Measurements from ENCODE around the gene KCNH3. TPM values are rescaled to one million over a fixed set of nuclear protein-coding genes. Genes with fewer than 3 reads are reported as not detected.
A peak's percentile ranks its signal among the peaks of the same experiment; 100 is the strongest.

The KCNH3 gene
- total RNA-seq, 4 donors from 2014 or later: 0.15 to 1.0 (median 0.43) TPM

DNA sequence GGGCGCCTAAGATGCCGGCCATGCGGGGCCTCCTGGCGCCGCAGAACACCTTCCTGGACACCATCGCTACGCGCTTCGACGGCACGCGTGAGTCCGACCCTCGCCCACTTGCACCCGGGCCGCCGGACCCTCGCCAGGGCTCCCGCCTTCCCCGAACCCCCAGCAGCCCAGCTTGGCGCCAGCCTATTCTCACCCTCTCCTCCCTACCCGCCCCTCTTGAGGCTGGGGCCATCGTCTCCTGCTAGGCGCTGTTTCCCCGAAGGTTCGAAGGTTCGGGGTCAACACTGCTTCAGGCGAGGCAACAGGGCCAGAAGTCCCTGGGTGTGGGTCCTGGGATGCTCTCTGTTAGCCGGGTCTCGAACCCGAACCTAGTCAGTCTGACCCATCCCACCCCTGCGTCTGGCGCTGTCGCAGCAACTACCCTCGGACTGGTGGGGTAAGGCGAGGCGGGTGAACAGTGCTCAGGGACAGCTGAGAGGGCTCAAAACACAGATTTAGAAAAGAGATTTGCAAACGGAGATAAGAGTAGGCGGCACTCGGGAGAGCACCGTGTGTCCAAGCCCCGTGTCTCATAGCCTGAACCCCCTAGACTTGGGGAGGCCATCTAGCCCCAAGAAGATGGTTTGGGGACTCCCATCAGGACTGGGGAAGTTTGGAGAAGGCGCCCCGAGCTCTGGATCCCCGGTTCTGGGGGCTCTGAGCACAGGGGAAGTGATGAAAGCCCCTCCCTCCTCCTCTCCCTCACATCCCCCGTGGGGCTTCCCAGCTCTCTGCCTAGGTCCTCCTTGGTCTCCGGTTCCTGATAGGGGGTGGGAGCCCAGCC is 787 bp downstream of the KCNH3 start:
- peaks cover 34% of the 10 kb centered on the region for H3K4me1 ChIP-seq
- 17% methylated on average over 25 of the region's 47 CpGs for WGBS
- no peak overlapping the region for H3K27ac ChIP-seq
- no peak for TF ChIP-seq EP300 (IDR thresholded peaks at IDR 0.05)
- no peak for TF ChIP-seq POLR2AphosphoS5 (IDR thresholded peaks at IDR 0.05)
- no peak for TF ChIP-seq POLR2A (IDR thresholded peaks at IDR 0.05)
- TF ChIP-seq, protein P1, sequence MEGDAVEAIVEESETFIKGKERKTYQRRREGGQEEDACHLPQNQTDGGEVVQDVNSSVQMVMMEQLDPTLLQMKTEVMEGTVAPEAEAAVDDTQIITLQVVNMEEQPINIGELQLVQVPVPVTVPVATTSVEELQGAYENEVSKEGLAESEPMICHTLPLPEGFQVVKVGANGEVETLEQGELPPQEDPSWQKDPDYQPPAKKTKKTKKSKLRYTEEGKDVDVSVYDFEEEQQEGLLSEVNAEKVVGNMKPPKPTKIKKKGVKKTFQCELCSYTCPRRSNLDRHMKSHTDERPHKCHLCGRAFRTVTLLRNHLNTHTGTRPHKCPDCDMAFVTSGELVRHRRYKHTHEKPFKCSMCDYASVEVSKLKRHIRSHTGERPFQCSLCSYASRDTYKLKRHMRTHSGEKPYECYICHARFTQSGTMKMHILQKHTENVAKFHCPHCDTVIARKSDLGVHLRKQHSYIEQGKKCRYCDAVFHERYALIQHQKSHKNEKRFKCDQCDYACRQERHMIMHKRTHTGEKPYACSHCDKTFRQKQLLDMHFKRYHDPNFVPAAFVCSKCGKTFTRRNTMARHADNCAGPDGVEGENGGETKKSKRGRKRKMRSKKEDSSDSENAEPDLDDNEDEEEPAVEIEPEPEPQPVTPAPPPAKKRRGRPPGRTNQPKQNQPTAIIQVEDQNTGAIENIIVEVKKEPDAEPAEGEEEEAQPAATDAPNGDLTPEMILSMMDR (IDR thresholded peaks at IDR 0.05): no peak
- H3K36me3 ChIP-seq: no peaks in the 10 kb centered on the region
- no peak for DNase-seq (ENCODE audit: low spot score in 2 of 2)
- H3K4me3 ChIP-seq: peak overlapping the region; percentile 60
- peaks cover 31% of the 10 kb centered on the region for H3K27me3 ChIP-seq
- no peaks in the 10 kb centered on the region for H3K9me3 ChIP-seq

DNA sequence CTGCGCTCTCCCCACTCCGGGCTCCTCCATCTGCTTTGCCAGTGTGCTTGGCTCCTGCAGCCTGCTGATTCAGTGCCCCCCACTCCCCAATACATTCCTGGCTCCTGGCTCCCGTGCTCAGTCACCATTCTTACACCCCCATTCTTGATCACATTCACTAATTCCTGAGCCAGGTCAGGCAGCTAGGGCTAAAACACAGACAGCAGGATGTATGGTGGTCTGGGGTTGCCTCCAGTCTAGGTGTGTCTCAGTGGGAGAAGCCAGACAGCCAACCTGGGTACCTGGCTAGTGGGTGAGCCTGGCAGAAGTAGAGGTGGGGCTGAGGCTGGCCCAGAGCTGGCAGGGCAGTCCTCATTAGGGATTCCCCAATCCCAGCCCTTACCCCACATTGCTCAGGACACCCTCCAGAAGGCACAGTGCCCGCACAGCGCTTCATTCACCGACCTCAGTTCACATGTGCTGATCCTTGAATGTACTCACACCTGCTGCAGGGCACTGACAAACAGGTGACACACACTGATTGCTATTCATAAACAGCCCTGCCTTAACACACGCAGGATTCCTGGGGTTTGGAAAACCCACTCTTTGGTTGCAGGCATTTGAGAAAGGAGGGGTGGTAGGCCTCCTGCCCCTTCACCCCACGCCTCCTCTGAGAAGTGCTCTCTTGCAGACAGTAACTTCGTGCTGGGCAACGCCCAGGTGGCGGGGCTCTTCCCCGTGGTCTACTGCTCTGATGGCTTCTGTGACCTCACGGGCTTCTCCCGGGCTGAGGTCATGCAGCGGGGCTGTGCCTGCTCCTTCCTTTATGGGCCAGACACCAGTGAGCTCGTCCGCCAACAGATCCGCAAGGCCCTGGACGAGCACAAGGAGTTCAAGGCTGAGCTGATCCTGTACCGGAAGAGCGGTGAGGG is 1.7 kb downstream of the KCNH3 start:
- Histone ChIP-seq H3K27me3 (peaks cover 31% of the 10 kb centered on the region), H3K4me1 (peaks cover 34% of the 10 kb centered on the region), H3K4me3 (no peak overlapping the region), H3K9me3 (no peaks in the 10 kb centered on the region), H3K36me3 (no peaks in the 10 kb centered on the region), H3K27ac (no peak overlapping the region)
- WGBS: 81% methylated on average over 9 of the region's 21 CpGs
- TF ChIP-seq POLR2AphosphoS5 (IDR thresholded peaks at IDR 0.05): no peak
- TF ChIP-seq EP300 (IDR thresholded peaks at IDR 0.05): no peak
- no peak for TF ChIP-seq POLR2A (IDR thresholded peaks at IDR 0.05)
- TF ChIP-seq, protein P1 (IDR thresholded peaks at IDR 0.05): no peak
- DNase-seq (ENCODE audit: low spot score in 2 of 2): no peak

DNA sequence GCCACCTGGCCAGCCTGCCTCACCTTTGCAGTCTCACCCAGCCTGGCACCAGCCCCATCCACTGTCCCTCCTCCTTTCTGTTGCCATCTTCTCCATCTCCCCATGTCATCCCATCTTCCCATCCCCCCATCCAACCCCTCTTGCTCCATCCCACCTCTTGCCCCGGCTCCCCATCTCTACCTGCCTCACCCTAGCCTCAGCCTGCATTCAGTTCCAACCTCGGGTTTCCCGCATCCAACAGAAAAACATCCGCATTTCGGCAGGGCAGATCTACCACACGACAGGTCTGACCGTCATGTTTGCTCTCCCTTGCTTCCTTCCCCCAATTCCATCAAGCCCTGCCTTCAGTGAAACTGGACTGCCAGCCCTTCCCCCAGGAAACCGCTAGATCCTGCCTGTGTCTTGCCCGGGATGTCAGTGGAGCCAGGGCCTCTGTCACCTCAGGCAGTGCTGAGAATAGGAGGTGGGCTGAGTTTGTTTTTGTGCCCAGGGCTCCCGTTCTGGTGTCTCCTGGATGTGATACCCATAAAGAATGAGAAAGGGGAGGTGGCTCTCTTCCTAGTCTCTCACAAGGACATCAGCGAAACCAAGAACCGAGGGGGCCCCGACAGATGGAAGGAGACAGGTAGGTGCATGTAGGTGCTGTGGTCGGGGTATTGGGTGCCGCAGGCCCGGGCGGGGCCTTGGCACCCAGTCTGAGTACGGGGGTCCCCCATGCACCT is 2.5 kb downstream of the KCNH3 start:
- TF ChIP-seq POLR2AphosphoS5 (IDR thresholded peaks at IDR 0.05) (no peak), POLR2A (IDR thresholded peaks at IDR 0.05) (no peak), EP300 (IDR thresholded peaks at IDR 0.05) (no peak)
- TF ChIP-seq, protein P1 (IDR thresholded peaks at IDR 0.05): no peak
- Histone ChIP-seq H3K27ac (no peak overlapping the region), H3K4me1 (peaks cover 32% of the 10 kb centered on the region), H3K27me3 (peaks cover 31% of the 10 kb centered on the region), H3K4me3 (no peak overlapping the region), H3K9me3 (no peaks in the 10 kb centered on the region), H3K36me3 (no peaks in the 10 kb centered on the region)
- no peak for DNase-seq (ENCODE audit: low spot score in 2 of 2)
- 76% methylated on average over 18 of the region's 18 CpGs for WGBS

DNA sequence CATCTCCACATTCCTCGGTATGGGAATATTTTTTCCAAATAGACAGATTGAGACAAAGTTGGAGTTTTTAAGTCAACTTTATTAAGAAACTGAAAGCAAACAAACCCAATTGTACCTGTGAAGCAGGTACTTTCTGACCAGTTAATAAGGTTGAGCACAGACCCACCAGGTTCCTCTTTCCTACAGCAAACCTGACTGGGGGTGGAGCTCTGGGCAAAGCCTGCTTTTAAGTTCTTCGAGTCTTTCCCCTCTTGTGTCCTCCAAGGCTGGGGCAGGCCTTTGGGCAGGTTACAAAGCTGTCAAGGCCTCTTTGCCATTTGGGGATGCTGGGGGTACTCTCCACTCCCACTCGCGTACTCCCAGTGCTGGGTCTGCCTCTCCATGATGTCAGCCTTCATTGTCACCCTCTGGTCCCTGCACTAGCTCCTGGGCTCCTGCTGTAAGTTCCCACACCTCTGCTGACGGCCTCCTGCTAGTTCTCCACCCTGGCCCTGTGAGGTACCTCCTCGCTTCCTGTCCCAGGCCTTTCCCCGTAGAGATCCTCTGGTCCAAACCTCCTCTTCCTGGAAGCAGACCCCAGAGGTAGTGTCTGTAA is 3.2 kb downstream of the KCNH3 start:
- 86% methylated on average over 7 of the region's 7 CpGs for WGBS
- peaks cover 34% of the 10 kb centered on the region for H3K27me3 ChIP-seq

More for the DNA sequence above, 3.2 kb downstream of the KCNH3 start:
- Histone ChIP-seq H3K4me1 (peaks cover 32% of the 10 kb centered on the region), H3K27ac (no peak overlapping the region), H3K9me3 (no peaks in the 10 kb centered on the region), H3K4me3 (no peak overlapping the region), H3K36me3 (no peaks in the 10 kb centered on the region)
- no peak for TF ChIP-seq POLR2A (IDR thresholded peaks at IDR 0.05)
- TF ChIP-seq, protein P1 (IDR thresholded peaks at IDR 0.05): no peak
- TF ChIP-seq EP300 (IDR thresholded peaks at IDR 0.05): no peak
- TF ChIP-seq POLR2AphosphoS5 (IDR thresholded peaks at IDR 0.05): no peak
- no peak for DNase-seq (ENCODE audit: low spot score in 2 of 2)
